Tongue (tissue), 2 donors: ENCODE results near the gene COG4. TPM values are rescaled to one million over a fixed set of nuclear protein-coding genes. Genes with fewer than 3 reads are reported as not detected.
"Not testable (repeated sequence)": the region's sequence is repeated elsewhere in the genome, so short reads cannot be mapped to it uniquely, and the experiment has no call there.

ENCODE experiments used
- DNase-seq: peaks from one replicate; pipeline ENCODE4 v3.0.0-alpha.2; 2015
- total RNA-seq: library from RNA; depleted of rRNA; stranded (reverse); fragments of >200 nt; gene quantifications from one replicate; pipeline ENCODE4 v1.2.3, GENCODE V29; 2014

The COG4 gene
- total RNA-seq, 1 donor from 2014 or later: 38.7 TPM

GRCh38 chr16:70454222-70455034 lies 68.9 kb downstream of the COG4 start, which contains the start of gene FCSK:
TSS of gene FCSK (plus strand) at chr16:70454595. CDS start at chr16:70463191, 8,596 bp downstream.
- DNase-seq: peak; percentile 88

DNA sequence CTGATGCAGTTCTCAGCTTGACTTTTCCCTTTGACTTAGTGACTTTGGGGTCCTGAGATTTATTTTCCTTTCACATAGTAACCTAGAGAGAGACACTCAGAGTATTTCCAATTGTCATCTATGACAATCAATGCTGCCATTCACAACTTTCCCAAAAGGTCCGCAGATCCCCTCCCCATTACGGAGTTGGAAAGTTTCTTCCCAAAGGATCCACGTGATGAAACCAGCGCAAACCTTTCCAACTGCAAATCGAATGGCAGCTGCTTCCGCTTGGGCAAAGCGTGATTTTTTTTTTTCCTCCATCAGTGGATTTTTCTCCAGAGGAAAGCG lies 69.5 kb downstream of the COG4 start:
- no peak for DNase-seq

- no peak for DNase-seq
Observed at GRCh38 chr16:70453117-70453891, 70.0 kb downstream of the COG4 start.

DNA sequence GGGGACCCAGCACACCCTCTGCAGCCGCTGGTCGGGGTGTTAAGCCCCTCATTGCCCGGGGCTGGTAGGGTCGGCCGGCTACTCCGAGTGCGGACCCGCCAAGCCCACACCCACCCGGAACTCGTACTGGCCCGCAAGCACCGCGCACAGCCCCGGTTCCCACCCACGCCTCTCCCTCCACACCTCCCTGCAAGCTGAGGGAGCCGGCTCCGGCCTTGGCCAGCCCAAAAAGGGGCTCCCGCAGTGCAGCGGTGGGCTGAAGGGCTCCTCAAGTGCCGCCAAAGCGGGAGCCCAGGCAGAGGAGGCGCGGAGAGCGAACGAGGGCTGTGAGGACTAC lies 72.4 kb downstream of the COG4 start:
- not testable (repeated sequence) for DNase-seq

DNA sequence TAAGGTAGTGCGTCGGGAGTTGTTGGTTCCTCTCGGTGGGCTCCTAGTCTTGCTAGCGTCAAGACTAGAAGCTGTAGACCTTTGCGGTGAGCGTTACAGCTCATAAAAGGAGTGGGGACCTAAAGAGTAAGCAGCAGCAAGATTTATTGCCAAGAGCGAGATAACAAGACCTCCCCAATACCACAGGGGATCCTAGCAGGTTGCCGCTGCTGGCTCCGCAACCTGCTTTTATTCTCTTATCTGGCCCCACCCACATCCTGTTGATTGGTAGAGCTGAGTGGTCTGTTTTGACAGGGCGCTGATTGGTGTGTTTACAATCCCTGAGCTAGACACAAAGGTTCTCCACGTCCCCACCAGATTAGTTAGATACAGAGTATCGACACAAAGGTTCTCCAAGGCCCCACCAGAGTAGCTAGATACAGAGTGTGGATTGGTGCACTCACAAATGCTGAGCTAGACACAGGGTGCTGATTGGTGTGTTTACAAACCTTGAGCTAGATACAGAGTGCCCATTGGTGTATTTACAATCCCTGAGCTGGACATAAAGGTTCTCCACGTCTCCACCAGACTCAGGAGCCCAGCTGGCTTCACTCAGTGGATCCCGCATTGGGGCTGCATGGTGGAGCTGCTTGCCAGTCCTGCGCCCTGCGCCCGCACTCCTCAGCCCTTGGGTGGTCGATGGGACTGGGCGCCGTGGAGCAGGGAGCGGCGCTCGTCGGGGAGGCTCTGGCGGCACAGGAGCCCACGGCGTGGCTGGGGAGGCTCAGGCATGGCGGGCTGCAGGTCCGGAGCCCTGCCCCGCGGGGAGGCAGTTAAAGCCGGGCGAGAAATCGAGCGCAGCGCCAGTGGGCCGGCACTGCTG lies 73.0 kb downstream of the COG4 start:
- DNase-seq: not testable (repeated sequence)

- DNase-seq: no peak
Observed at GRCh38 chr16:70448075-70448474, 75.3 kb downstream of the COG4 start.

- DNase-seq: no peak
Observed at GRCh38 chr16:70444249-70445063, 78.9 kb downstream of the COG4 start.

GRCh38 chr16:70442344-70442743 lies 81.0 kb downstream of the COG4 start:
- DNase-seq: no peak

DNA sequence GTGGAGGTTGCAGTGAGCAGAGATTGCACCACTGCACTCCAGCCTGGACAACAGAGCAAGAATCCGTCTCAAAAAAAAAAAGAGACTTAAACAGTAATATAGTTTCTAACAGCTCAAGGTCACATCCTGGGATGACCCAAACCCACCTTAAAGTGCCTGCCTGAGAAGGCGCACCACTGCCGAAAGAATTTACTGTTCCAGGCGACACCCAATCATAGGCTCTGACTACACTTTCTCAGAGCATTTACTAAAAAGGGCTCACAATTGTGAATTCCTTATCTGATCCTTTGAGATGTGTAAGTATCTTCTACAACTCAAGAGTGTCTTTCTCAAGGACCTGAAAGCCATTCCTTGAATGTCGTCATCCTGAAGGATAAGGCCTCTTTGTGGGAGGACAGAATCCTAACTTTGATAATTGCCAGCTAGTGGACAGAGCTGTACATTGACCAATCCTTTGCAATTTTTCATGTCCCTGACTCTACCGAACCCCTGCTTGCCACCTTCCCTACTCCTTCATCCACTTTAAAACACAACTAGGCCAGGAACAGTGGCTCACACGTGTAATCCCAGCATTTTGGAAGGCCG lies 81.9 kb downstream of the COG4 start:
- no peak for DNase-seq

DNA sequence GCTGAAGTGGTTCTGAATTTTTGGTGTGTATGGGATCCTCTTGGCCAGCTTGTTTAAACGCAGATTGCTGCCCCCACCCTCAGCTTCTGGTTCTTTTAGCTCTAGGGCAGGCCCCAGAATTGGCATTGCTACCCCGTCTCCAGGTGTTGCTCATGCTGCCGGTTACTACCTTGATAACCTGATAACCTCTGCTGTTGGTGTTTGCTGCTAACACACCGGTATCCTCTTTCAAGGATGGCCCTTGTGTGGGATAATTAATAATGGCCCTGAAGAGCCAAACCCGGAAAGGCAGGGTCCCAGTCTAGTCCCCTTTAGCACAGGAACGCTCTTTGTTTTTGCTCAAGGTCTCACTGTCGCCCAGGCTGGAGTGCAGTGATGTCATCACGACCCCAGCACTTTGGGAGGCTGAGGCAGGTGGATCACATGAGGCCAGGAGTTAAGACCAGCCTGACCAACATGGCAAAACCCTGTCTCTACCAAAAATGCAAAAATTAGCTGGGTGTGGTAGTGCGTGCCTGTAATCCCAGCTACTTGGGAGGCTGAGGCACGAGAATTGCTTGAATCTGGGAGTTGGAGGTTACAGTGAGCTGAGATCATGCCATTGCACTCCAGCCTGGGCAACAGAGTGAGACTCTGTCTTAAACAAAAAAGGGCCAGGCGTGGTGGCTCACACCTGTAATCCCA lies 83.2 kb downstream of the COG4 start:
- DNase-seq: no peak

DNA sequence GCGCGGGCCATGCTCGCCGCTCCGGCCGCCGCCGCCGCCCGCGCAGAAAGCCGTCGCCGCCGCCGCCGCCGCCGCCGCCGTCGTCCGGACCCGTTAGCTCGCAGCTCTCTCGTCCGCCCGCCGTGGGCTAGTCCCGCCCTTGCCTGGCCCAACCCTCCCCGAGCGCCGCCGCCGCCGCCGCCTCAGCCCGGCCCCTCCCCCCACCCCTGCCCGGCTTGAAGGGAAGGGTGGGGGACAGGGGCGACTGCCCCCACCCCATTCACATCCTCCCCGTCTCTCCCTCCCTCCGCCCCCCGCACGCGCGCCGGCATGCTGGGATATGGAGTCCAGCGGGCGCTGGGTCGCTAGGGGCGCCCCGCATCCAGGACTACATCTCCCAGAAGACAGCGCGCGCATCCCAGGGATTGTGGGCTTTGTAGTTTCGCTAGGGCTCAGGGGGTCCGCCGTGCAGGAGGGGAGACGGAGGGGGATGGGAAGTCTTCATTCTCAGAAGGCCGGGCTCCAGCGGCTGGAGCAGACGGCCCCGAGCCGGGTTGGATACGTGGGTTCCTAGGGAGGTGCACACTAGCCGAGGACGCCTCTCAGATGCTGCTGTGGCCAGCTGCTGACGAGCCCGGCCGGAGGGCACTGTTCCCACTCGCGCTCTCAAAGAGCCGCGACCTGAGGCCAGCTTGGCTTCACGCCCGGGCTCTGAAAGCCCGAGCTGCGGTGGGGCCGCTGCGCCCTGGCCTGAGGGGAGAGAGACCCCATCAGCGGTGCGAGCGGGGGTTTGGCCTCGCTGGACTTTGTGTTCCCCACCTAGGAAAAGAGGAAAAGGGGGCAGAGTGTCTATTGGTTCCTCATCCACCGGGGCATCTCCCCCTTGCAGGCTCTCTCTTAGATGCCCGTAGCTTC lies 84.1 kb downstream of the COG4 start, which contains the start of gene ST3GAL2:
TSS of gene ST3GAL2 (minus strand) at position 132 of the 894 bp plus-strand sequence. CDS start 40,570 bp downstream, outside the sequence.
- DNase-seq: peak; percentile 99

- peak; percentile 57 for DNase-seq
Observed at GRCh38 chr16:70438585-70438968, 84.8 kb downstream of the COG4 start.

DNA sequence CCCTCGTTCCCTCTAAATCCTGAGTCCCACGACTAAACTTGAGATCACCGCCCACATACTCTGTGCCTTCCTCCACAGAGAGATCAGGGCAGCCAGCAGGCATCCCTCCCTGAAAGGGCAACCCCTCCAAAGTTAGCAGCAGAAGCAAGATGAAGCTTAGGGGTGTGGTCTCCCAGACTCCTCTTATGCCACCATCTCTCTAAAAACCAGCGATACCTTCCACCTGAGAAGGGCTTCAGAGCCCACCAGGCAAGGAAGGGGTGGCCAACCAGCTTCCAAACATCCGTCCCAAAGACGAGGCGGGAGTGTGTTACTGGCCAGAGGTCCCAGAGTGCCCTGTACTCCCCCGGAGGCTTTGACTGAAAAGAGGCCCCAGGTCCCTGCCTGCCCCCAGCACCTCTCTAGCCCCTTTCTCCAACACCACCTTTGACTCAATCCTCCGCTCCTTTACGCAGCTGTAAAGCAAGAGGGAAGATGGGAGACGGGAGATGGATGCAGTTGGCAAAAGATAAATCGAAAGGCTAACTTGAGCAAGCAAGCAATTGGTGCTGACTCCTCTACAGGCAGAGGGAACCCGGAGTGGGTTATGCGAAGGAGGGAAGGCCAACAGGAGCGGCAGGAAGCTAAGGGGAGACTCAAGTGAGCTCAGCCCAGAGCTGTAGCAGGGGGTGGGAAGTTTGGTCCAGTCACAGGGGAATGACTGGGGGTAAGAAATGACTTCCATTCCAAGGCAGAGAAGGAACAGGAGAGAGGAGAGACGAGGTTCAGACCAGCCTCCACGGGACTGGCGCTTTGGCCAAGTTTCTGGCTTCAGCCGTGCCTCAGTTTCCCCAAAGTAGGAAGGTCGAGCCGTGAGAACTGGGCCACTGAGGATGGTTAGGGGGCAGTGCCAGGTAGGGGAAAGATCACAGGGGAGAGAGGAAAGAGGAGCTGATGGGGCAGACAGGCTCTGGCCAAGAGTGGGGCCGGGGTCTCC lies 85.5 kb downstream of the COG4 start:
- DNase-seq: peak; percentile 49

DNA sequence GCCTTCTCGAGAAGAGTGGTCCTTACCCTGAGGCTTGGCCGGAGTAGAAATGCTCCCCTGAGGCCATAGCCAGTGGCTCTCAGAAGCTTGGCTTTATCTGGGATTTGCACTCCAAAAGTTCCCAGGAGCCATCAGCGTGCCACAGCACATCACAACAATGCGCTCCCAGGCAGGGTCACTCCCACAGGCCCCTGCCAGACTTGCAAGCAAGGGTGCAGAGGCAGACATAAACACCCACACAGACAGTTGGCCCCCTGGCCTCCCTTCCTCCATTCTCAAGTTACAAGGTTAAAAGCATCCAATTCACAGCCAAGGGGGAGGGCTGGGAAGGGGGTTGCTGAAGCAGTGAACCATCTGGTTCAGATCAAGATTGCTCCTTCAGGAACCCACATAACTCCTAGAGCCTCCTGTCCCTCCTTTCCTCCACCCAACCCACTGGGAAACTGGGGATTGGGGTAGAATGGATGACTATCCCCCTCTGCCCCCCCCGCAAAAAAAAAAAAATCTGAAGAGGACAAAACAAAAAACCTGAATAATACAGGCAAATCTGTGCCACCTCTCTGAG lies 86.3 kb downstream of the COG4 start:
- peak; percentile 78 for DNase-seq

- DNase-seq: no peak
Observed at GRCh38 chr16:70434484-70435260, 88.7 kb downstream of the COG4 start.

- DNase-seq: peak; percentile 66
Observed at GRCh38 chr16:70433458-70434103, 89.8 kb downstream of the COG4 start.
